Nephron progenitor cell (in vitro differentiated cells): ENCODE results near the gene SHF.

Experiments
- DNase-seq: peaks from one replicate; pipeline ENCODE4 v3.0.0; 2021
- H3K27ac Mint-ChIP-seq: 2 replicates; pipeline ENCODE4 v1.8.0; 2021; ENCODE audit warnings: mild to moderate bottlenecking, moderate library complexity, mixed read lengths
- H3K27me3 Mint-ChIP-seq: 2 replicates; pipeline ENCODE4 v1.8.0; 2021; ENCODE audit warnings: mild to moderate bottlenecking, low read depth, mixed read lengths; ENCODE audit not compliant: poor library complexity
- H3K36me3 Mint-ChIP-seq: 2 replicates; pipeline ENCODE4 v1.8.0; 2021; ENCODE audit warnings: low read depth, mixed read lengths
- H3K4me1 Mint-ChIP-seq: 2 replicates; pipeline ENCODE4 v1.8.0; 2021; ENCODE audit warnings: mixed read lengths
- H3K4me3 Mint-ChIP-seq: 2 replicates; pipeline ENCODE4 v1.8.0; 2021; ENCODE audit warnings: mild to moderate bottlenecking, moderate library complexity, mixed read lengths
- H3K9me3 Mint-ChIP-seq: 2 replicates; pipeline ENCODE4 v1.8.0; 2021; ENCODE audit warnings: mild to moderate bottlenecking, moderate library complexity, mixed read lengths
- CTCF ChIP-seq: fragments of 200-600 bp; sonication (generic); IDR thresholded peaks from 2 replicates; pipeline ENCODE4 v1.5.0; 2021; ENCODE audit warnings: antibody characterized with exemption

The SHF gene

GRCh38 chr15:45149060-45149459 is 38.7 kb downstream of the SHF start:
- no peak for TF ChIP-seq CTCF
- Mint-ChIP-seq H3K4me3 (no peak overlapping the region), H3K27ac (no peak overlapping the region), H3K4me1 (peaks cover 9% of the 10 kb centered on the region), H3K36me3 (peaks cover 8% of the 10 kb centered on the region), H3K27me3 (peaks cover 32% of the 10 kb centered on the region), H3K9me3 (no peaks in the 10 kb centered on the region)
- DNase-seq = no peak

- H3K36me3 Mint-ChIP-seq = peaks cover 8% of the 10 kb centered on the region
- no peak for DNase-seq
- H3K4me3 Mint-ChIP-seq = no peak overlapping the region
- H3K9me3 Mint-ChIP-seq = no peaks in the 10 kb centered on the region
- no peak for TF ChIP-seq CTCF
- H3K27ac Mint-ChIP-seq = peak overlapping the region; percentile 79
- peaks cover 32% of the 10 kb centered on the region for H3K27me3 Mint-ChIP-seq
- H3K4me1 Mint-ChIP-seq = peaks cover 9% of the 10 kb centered on the region
These were observed 39.4 kb downstream of the SHF start for GRCh38 chr15:45148076-45149059.

- H3K36me3 Mint-ChIP-seq = peaks cover 7% of the 10 kb centered on the region
- no peak for DNase-seq
- peaks cover 33% of the 10 kb centered on the region for H3K27me3 Mint-ChIP-seq
- peaks cover 9% of the 10 kb centered on the region for H3K4me1 Mint-ChIP-seq
- H3K27ac Mint-ChIP-seq = peak overlapping the region; percentile 79
- H3K9me3 Mint-ChIP-seq = no peaks in the 10 kb centered on the region
- TF ChIP-seq CTCF = no peak
- H3K4me3 Mint-ChIP-seq = no peak overlapping the region
These were observed 40.2 kb downstream of the SHF start for GRCh38 chr15:45147606-45148005.

GRCh38 chr15:45146405-45146804 is 41.4 kb downstream of the SHF start:
- TF ChIP-seq CTCF = no peak
- peaks cover 41% of the 10 kb centered on the region for H3K27me3 Mint-ChIP-seq
- no peak overlapping the region for H3K27ac Mint-ChIP-seq
- no peaks in the 10 kb centered on the region for H3K4me1 Mint-ChIP-seq
- no peaks in the 10 kb centered on the region for H3K36me3 Mint-ChIP-seq
- no peak for DNase-seq
- no peaks in the 10 kb centered on the region for H3K9me3 Mint-ChIP-seq
- H3K4me3 Mint-ChIP-seq = no peak overlapping the region

- Mint-ChIP-seq H3K36me3 (no peaks in the 10 kb centered on the region), H3K27ac (no peak overlapping the region)
These were observed 43.0 kb downstream of the SHF start for GRCh38 chr15:45144775-45145174.

More at GRCh38 chr15:45144775-45145174, 43.0 kb downstream of the SHF start:
- Mint-ChIP-seq H3K4me1 (no peaks in the 10 kb centered on the region), H3K4me3 (no peak overlapping the region), H3K27me3 (peaks cover 33% of the 10 kb centered on the region), H3K9me3 (no peaks in the 10 kb centered on the region)
- no peak for DNase-seq
- TF ChIP-seq CTCF = no peak
